Astrocyte of the cerebellum (primary cell): ENCODE data around the gene CCT5.
"Not testable (repeated sequence)": the region's sequence is repeated elsewhere in the genome, so short reads cannot be mapped to it uniquely, and the experiment has no call there.

Experiments
- DNase-seq: peaks from one replicate; pipeline ENCODE4 v3.0.0-alpha.2; 2011; ENCODE audit warnings: low read depth
- H3K4me3 ChIP-seq: 2 replicates; pipeline ENCODE4 v1.5.1; 2011; ENCODE audit warnings: mild to moderate bottlenecking, low read depth, low read length, moderate library complexity
- CTCF ChIP-seq: IDR thresholded peaks from 2 replicates; pipeline ENCODE4 v1.5.1; 2012; ENCODE audit warnings: low read length, low read depth, moderate library complexity, mild to moderate bottlenecking; ENCODE audit errors: missing control alignments
- in situ Hi-C: cut with HindIII; loops from 2 replicates; pipeline ENCODE4 v1.10.0; 2017; ENCODE audit warnings: low sequenced_read_pairs

The CCT5 gene

DNA sequence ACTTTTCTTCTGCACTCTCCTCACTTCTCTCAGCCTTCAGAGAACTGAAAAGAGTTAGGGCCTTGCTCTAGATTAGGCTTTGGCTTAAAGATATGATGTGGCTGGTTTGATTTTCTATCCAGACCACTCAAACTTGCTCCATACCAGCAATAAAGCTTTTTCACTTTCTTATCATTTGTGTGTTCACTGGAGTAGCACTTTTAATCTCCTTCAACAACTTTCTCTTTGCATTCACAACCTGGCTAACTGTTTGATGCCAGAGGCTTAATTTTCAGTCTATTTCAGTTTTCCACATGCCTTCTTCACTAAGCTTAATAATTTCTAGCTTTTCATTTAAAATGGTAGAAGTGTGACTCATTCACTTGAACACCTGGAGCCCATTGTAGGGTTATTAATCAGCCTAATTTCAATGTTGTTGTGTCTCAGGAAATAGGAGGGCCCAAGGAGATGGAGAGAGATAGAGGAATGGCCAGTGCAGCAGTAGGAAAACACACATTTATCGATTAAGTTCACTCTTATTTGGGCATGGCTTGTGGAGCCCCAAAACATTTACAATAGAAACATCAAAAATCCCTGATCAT lies 6.3 kb upstream of the CCT5 start:
- DNase-seq: no peak
- no peak overlapping the region for H3K4me3 ChIP-seq
- in situ Hi-C loops: loop anchor here (5.0 kb wide), 1 partner anchor 69 kb away; no protein-coding TSS in a partner anchor
- TF ChIP-seq CTCF: no peak

DNA sequence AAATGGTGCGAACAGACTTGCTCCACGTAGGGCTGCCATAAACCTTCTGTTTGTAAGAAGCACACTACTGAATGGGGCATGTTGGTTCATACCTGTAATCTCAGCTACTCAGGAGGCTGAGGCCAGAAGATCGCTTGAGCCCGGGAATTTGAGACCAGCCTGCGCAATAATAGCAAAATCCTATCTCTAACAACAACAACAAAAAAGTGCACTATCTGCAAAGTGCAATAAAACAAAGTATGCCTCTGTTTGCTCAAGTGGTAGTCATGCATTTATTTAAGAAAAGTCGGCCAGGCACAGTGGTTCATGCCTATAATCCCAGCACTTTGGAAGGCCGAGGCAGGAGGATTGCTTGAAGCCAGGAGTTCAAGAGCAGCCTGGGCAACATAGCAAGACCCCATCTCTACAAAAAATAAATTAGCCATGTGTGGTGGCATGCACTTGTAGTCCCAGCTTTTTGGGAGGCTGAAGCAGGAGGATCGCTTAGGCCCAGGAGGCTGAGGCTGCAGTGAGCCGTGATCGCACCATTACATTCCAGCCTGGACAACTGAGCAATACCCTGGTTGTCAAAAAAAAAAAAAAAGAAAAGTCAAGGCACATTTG lies 5.6 kb upstream of the CCT5 start:
- H3K4me3 ChIP-seq: no peak overlapping the region
- no peak for DNase-seq
- no peak for TF ChIP-seq CTCF
- in situ Hi-C loops: loop anchor here (5.0 kb wide), 1 partner anchor 68 kb away; no protein-coding TSS in a partner anchor

- in situ Hi-C loops: no loop called here
- TF ChIP-seq CTCF: no peak
- no peak for DNase-seq
- no peak overlapping the region for H3K4me3 ChIP-seq
Measured at GRCh38 chr5:10246761-10247160, 3.3 kb upstream of the CCT5 start.

- H3K4me3 ChIP-seq, in situ Hi-C loops, DNase-seq: not testable (repeated sequence)
Measured at GRCh38 chr5:10247217-10247616, 2.9 kb upstream of the CCT5 start.

DNA sequence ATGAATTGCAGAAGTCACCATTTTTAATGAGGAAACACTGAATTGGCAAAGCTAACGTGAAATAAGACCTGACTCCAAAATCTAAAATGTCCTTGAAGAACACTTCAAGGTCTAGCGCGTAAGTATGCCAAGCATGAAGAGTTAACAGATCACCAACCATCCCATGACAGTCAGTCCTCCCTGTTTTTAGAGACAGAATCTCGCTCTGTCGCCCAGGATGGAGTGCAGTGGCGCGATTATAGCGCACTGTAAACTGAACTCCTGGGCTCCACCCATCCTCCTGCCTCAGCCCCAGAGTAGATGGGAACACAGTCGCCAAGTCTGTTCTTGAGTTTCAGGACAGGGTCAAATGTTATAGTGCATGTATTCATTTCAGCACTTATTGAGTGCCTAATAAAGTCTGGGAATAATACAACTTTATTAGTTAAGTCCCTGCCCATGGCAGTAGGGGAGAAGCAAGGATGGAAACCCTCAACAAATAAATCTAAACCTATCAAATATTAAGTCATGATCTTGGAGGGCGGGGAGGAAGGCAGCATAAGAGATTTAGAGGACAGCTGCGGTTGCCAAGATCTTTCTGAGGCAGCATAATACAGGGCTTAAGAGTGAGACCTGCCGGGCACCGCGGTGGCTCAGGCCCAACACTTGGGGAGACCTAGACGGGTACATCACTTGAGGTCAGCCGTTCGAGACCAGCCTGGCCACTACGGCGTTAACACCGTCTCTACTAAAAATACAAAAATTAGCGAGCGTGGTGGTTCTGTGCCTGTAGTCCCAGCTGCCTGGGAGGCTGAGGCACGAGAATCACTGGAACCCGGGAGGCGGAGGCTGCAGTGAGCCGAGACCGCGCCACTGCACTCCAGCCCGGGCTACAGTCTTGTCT lies 1.5 kb upstream of the CCT5 start:
- peak overlapping the region; percentile 82 for H3K4me3 ChIP-seq
- in situ Hi-C loops: no loop called here
- DNase-seq: no peak
- no peak for TF ChIP-seq CTCF

GRCh38 chr5:10250806-10251276 lies 761 bp downstream of the CCT5 start:
- DNase-seq: no peak
- in situ Hi-C loops: no loop called here
- H3K4me3 ChIP-seq: peak overlapping the region; percentile 82
- no peak for TF ChIP-seq CTCF
